Activated T-helper 17 cell treated with anti-CD3 and anti-CD28 coated beads, Interleukin-2, amount 50 U/mL, for 72 hours (primary cell): ENCODE results near the gene RPS16. TPM values are rescaled to one million over a fixed set of nuclear protein-coding genes. Genes with fewer than 3 reads are reported as not detected.

Source experiments
- ATAC-seq: fragments of 150-1000 bp; cut with Tn5 transposase; replicated peaks from 2 replicates; pipeline ENCODE4 v1.10.0; 2021; ENCODE audit warnings: mild to moderate bottlenecking, moderate library complexity
- H3K27ac Mint-ChIP-seq: one replicate; pipeline ENCODE4 v1.8.0; 2022; ENCODE audit warnings: mixed read lengths
- H3K27me3 Mint-ChIP-seq: one replicate; pipeline ENCODE4 v1.8.0; 2022; ENCODE audit warnings: mixed read lengths
- H3K36me3 Mint-ChIP-seq: one replicate; pipeline ENCODE4 v1.8.0; 2022; ENCODE audit warnings: low read depth, mild to moderate bottlenecking, mixed read lengths
- H3K4me1 Mint-ChIP-seq: one replicate; pipeline ENCODE4 v1.8.0; 2022; ENCODE audit warnings: mixed read lengths
- H3K4me3 Mint-ChIP-seq: one replicate; pipeline ENCODE4 v1.8.0; 2022; ENCODE audit warnings: mild to moderate bottlenecking, mixed read lengths
- H3K9me3 Mint-ChIP-seq: one replicate; pipeline ENCODE4 v1.8.0; 2022; ENCODE audit warnings: mixed read lengths
- total RNA-seq, 2 donors: library from RNA; stranded (reverse); gene quantifications; one replicate each; pipeline ENCODE4 v1.2.3, GENCODE V29; 2022

The RPS16 gene
- total RNA-seq, 2 donors from 2014 or later = 2,984 to 3,090 TPM

GRCh38 chr19:39401070-39401548 lies 34.6 kb downstream of the RPS16 start:
- H3K4me1 Mint-ChIP-seq = peaks cover 33% of the 10 kb centered on the region
- H3K27ac Mint-ChIP-seq = peak overlapping the region; percentile 91
- no peaks in the 10 kb centered on the region for H3K27me3 Mint-ChIP-seq
- ATAC-seq = peak; percentile 8
- no peaks in the 10 kb centered on the region for H3K9me3 Mint-ChIP-seq
- peak overlapping the region; percentile 91 for H3K4me3 Mint-ChIP-seq
- peaks cover 41% of the 10 kb centered on the region for H3K36me3 Mint-ChIP-seq

DNA sequence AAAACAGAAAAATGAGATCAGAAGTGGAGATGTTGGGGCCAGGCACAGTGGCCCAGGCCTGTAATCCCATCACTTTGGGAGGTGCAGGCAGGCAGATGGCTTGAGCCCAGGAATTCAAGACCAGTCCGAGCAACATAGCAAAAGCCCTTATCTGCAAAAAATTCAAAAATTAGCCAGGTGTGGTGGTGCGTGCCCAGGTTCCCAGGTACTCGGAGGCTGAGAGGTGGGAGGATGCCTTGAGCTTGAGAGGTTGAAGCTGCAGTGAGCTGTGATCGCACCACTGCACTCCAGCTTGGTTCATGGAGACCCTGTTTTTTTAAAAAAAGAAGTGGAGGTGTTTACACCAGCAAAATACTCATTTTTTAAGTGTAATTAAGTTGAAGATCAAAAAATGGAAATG lies 35.7 kb downstream of the RPS16 start:
- ATAC-seq = no peak
- Mint-ChIP-seq H3K27me3 (no peaks in the 10 kb centered on the region), H3K4me3 (peak overlapping the region; percentile 91)

DNA sequence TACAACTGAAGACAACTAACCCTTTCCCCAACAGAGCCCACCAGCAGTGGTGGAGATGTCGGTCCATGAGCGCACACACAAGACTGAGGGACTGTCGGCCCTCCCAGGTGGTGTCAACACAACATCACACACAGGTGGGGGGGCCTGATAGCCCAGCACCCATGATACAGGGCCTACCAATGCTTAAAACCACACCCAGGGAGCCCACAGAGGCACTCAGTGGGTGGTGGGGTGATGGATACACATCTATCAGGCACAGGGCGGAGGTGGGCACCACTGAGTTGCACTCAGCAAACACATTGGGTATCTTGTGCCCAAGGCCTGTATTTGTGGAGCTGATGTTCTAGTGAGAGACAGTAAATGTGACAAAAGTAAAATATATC lies 36.1 kb downstream of the RPS16 start:
- peak overlapping the region; percentile 91 for H3K4me3 Mint-ChIP-seq
- no peak for ATAC-seq
- no peaks in the 10 kb centered on the region for H3K9me3 Mint-ChIP-seq
- H3K4me1 Mint-ChIP-seq = peaks cover 31% of the 10 kb centered on the region
- peak overlapping the region; percentile 94 for H3K27ac Mint-ChIP-seq
- H3K36me3 Mint-ChIP-seq = peaks cover 53% of the 10 kb centered on the region
- H3K27me3 Mint-ChIP-seq = no peaks in the 10 kb centered on the region

More for the DNA sequence above, 35.7 kb downstream of the RPS16 start:
- Mint-ChIP-seq H3K4me1 (peaks cover 31% of the 10 kb centered on the region), H3K36me3 (peaks cover 48% of the 10 kb centered on the region), H3K9me3 (no peaks in the 10 kb centered on the region), H3K27ac (peak overlapping the region; percentile 94)

DNA sequence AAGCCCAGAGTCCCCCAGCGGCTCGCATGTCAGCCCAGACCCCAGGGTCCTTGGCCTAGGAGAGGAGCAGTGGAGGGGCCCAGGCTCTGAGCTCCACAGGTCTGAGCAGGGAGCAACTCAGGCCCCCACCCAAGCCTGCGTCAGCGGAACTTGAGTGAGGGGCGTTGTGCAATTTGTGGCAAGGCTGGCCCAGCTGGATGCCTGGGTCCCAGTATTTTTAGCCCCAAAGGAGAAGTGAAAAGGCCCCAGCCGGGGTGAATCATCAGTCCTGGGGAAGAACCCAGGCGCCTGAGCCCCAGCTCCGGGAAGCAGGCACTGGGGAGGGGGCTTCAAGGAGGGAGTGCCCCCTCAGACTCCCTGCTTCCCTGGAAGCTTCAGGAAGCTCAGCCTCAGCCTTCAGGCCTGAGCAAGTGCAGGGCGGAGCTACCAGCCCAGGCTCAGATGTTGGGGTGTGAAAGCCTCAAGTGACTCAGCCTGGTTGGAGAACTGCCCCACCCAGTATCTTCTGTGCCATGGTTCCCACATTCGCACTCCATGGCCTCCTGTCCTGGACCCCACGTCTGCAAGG lies 37.4 kb downstream of the RPS16 start:
- peaks cover 31% of the 10 kb centered on the region for H3K4me1 Mint-ChIP-seq
- no peaks in the 10 kb centered on the region for H3K9me3 Mint-ChIP-seq
- peak overlapping the region; percentile 94 for H3K27ac Mint-ChIP-seq
- no peaks in the 10 kb centered on the region for H3K27me3 Mint-ChIP-seq
- H3K36me3 Mint-ChIP-seq = peaks cover 63% of the 10 kb centered on the region
- ATAC-seq = peak; percentile 30
- H3K4me3 Mint-ChIP-seq = peak overlapping the region; percentile 91

DNA sequence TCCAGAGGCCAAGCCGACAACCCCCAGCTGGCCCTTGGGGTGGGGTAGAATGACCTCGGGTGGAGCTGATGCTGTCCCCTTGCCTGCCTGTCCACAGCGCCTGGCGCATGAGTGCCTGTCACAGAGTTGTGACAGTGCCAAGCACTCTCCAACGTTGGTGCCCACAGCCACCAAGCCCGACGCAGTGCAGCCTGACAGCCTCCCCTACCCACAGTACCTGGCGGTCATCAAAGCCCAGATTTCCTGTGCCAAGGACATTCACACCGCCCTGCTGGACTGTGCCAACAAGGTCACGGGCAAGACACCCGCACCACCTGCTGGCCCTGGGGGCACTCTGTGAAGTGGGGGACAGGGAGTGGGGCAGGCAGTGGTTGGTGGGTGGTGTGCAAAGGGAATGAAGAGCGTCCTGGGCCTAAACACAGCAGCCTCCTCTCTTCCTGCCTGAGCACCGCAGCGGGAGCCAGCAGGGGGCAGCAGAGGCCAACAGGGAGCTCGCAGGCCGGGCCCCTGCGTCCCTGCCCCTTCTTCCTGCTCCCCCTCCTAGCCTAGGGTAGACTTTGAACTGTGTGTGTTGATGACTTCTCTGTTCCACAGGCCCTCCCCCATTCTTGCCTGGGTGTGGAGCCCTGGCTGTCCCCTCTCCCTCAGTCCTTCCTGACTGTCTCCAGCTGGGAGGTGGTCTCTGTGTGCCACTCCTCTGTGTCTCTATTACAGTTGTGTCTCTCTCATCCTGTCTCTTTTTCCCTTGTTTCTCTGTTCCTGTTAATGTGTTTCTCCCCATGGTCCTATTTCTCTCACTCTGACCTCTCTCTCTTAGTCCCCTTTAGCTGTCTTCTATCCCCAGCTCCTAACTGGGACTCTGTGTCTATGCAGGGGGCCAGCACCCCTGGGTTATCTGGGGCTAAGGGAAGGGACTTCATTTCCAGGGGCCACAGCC lies 38.1 kb downstream of the RPS16 start:
- peaks cover 31% of the 10 kb centered on the region for H3K4me1 Mint-ChIP-seq
- H3K27ac Mint-ChIP-seq = peak overlapping the region; percentile 94
- peaks cover 66% of the 10 kb centered on the region for H3K36me3 Mint-ChIP-seq
- peak; percentile 50 for ATAC-seq
- no peaks in the 10 kb centered on the region for H3K9me3 Mint-ChIP-seq
- H3K4me3 Mint-ChIP-seq = peak overlapping the region; percentile 91
- no peaks in the 10 kb centered on the region for H3K27me3 Mint-ChIP-seq

- Mint-ChIP-seq H3K4me3 (peak within 1 kb of the TSS; percentile 100), H3K36me3 (peaks cover 98% of the 10 kb centered on the region), H3K9me3 (no peaks in the 10 kb centered on the region), H3K4me1 (peaks cover 5% of the 10 kb centered on the region), H3K27ac (peak within 1 kb of the TSS; percentile 99), H3K27me3 (no peaks in the 10 kb centered on the region)
- ATAC-seq = peak; percentile 99
Measured at GRCh38 chr19:39390751-39391437, 44.9 kb downstream of the RPS16 start, which contains the start of the genes MED29 and PAF1. Gene MED29, plus strand, starts transcription at chr19:39391378. Its CDS starts 45 bp downstream, at chr19:39391423. Gene PAF1, minus strand, starts transcription at chr19:39391106. Its CDS starts 242 bp downstream, at chr19:39390864.

- H3K9me3 Mint-ChIP-seq = no peaks in the 10 kb centered on the region
- H3K27ac Mint-ChIP-seq = peak overlapping the region; percentile 99
- H3K4me1 Mint-ChIP-seq = peaks cover 5% of the 10 kb centered on the region
- no peaks in the 10 kb centered on the region for H3K27me3 Mint-ChIP-seq
- no peak for ATAC-seq
- peaks cover 98% of the 10 kb centered on the region for H3K36me3 Mint-ChIP-seq
- peak overlapping the region; percentile 100 for H3K4me3 Mint-ChIP-seq
Measured at GRCh38 chr19:39390451-39390750, 45.3 kb downstream of the RPS16 start.

- Mint-ChIP-seq H3K4me1 (peaks cover 5% of the 10 kb centered on the region), H3K36me3 (peaks cover 98% of the 10 kb centered on the region), H3K4me3 (peak overlapping the region; percentile 100), H3K9me3 (no peaks in the 10 kb centered on the region), H3K27ac (peak overlapping the region; percentile 99), H3K27me3 (no peaks in the 10 kb centered on the region)
- no peak for ATAC-seq
Measured at GRCh38 chr19:39389631-39390414, 45.9 kb downstream of the RPS16 start.

GRCh38 chr19:39388657-39389056 lies 47.1 kb downstream of the RPS16 start:
- peak overlapping the region; percentile 99 for H3K27ac Mint-ChIP-seq
- H3K36me3 Mint-ChIP-seq = peaks cover 100% of the 10 kb centered on the region
- peaks cover 5% of the 10 kb centered on the region for H3K4me1 Mint-ChIP-seq
- no peaks in the 10 kb centered on the region for H3K27me3 Mint-ChIP-seq
- H3K4me3 Mint-ChIP-seq = no peak overlapping the region
- no peaks in the 10 kb centered on the region for H3K9me3 Mint-ChIP-seq
- ATAC-seq = no peak

DNA sequence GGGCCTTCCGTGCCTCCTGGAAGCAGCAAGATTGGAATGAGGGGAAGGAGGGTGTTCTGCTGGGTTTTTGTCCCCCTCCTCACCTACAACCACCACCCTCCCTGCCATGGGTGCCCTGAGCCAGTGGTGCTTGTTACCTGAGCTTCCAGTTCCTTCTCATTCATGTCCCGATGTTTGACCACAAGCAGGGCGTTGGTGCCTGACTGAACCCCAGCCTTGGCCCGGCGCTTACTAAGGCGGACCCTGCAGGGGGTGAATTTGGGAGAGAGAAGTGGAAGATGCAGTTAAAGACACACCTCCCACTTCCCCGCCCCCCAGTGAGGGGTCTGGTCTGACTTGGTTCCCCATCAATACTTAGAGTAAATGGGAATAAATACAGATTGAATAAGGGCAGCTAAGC lies 49.2 kb downstream of the RPS16 start:
- no peak for ATAC-seq
- Mint-ChIP-seq H3K27me3 (no peaks in the 10 kb centered on the region), H3K27ac (peak overlapping the region; percentile 37), H3K9me3 (no peaks in the 10 kb centered on the region), H3K4me3 (no peak overlapping the region), H3K4me1 (peaks cover 5% of the 10 kb centered on the region), H3K36me3 (peaks cover 100% of the 10 kb centered on the region)

DNA sequence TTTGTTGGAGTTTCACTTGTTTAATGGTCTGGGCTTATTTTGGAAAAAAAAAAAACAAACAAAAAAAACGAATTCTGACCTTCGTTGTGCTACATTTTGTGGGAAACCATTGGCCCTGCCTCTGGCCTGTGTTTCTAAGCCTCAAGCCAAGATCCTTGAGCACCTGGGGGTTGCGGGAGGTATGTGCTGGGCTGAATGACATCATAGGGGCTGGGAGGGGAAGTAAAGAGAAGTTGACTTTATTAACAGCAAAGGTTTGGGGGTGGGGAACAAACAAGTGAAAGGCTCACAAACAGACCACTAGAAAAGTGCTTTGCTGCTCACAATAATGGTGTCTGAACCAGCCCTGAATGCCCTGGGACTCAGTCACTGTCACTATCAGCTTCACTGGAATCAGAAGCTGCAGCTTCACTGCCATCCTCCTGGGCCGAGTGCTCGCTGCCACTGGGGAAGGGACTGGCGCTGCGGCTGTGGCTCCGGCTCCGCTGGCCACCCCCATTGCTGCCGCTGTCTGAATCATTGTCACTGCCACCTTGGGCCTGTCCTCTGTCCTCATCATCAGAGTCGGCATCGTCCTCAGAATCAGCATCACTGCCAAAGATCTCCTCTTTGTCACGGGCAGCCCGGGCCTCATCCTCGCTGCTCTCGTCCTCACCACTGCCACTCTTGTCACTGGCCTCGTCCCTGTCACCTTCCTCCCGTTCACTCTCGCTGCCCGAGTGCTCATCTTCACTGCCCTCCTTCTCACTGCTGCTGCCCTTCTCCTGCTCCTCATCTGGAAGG lies 49.9 kb downstream of the RPS16 start:
- Mint-ChIP-seq H3K4me3 (no peak overlapping the region), H3K36me3 (peaks cover 100% of the 10 kb centered on the region), H3K27ac (peak overlapping the region; percentile 37), H3K9me3 (no peaks in the 10 kb centered on the region), H3K27me3 (no peaks in the 10 kb centered on the region), H3K4me1 (peaks cover 11% of the 10 kb centered on the region)
- no peak for ATAC-seq

GRCh38 chr19:39384839-39385568 lies 50.7 kb downstream of the RPS16 start:
- Mint-ChIP-seq H3K9me3 (no peaks in the 10 kb centered on the region), H3K4me3 (no peak overlapping the region), H3K4me1 (peaks cover 11% of the 10 kb centered on the region), H3K36me3 (peaks cover 98% of the 10 kb centered on the region), H3K27me3 (no peaks in the 10 kb centered on the region), H3K27ac (peak overlapping the region; percentile 77)
- ATAC-seq = no peak
